ENCODE data around the gene ASIC5.
A peak's percentile ranks its signal among the peaks of the same experiment; 100 is the strongest.

ASIC5 gene

GRCh38 chr4:155832664-155833063, 33.4 kb downstream of the ASIC5 start:
- Histone ChIP-seq H3K4me1 (ENCODE audit: control insufficient read depth, insufficient read depth, low read length, poor library complexity, severe bottlenecking) (no peaks in the 10 kb centered on the region), H3K36me3 (ENCODE audit: control insufficient read depth, insufficient read depth, low read length) (no peaks in the 10 kb centered on the region), H3K27ac (ENCODE audit: low read depth, low read length, severe bottlenecking) (no peak overlapping the region), H3K4me3 (ENCODE audit: extremely low read depth, insufficient read depth, low read length, poor library complexity, severe bottlenecking) (no peak overlapping the region), H3K9me3 (ENCODE audit: control insufficient read depth, low read length) (no peaks in the 10 kb centered on the region)

GRCh38 chr4:155828628-155829027, 37.4 kb downstream of the ASIC5 start:
- Histone ChIP-seq H3K27ac (ENCODE audit: low read depth, low read length, severe bottlenecking) (no peak overlapping the region), H3K36me3 (ENCODE audit: control insufficient read depth, insufficient read depth, low read length) (no peaks in the 10 kb centered on the region), H3K9me3 (ENCODE audit: control insufficient read depth, low read length) (no peaks in the 10 kb centered on the region), H3K4me1 (ENCODE audit: control insufficient read depth, insufficient read depth, low read length, poor library complexity, severe bottlenecking) (no peaks in the 10 kb centered on the region), H3K4me3 (ENCODE audit: extremely low read depth, insufficient read depth, low read length, poor library complexity, severe bottlenecking) (no peak overlapping the region)
- no CpG with 5 or more reads among the region's 3 CpGs for WGBS, 2 experiments (ENCODE audit: insufficient coverage in 2 of 2)

GRCh38 chr4:155822572-155822971, 43.5 kb downstream of the ASIC5 start:
- H3K9me3 ChIP-seq (ENCODE audit: control insufficient read depth, low read length), result no peaks in the 10 kb centered on the region
- peak overlapping the region; percentile 41 for H3K27ac ChIP-seq (ENCODE audit: low read depth, low read length, severe bottlenecking)
- 100% methylated on average over 1 of the region's 3 CpGs; no CpG with 5 or more reads in 1 of the 2 experiments for WGBS, 2 experiments (ENCODE audit: insufficient coverage in 2 of 2)
- peaks cover 5% of the 10 kb centered on the region for H3K4me1 ChIP-seq (ENCODE audit: control insufficient read depth, insufficient read depth, low read length, poor library complexity, severe bottlenecking)
- H3K4me3 ChIP-seq (ENCODE audit: extremely low read depth, insufficient read depth, low read length, poor library complexity, severe bottlenecking), result no peak overlapping the region
- H3K36me3 ChIP-seq (ENCODE audit: control insufficient read depth, insufficient read depth, low read length), result no peaks in the 10 kb centered on the region

GRCh38 chr4:155820887-155821518, 45.1 kb downstream of the ASIC5 start:
- no CpG with 5 or more reads among the region's 4 CpGs for WGBS, 2 experiments (ENCODE audit: insufficient coverage in 2 of 2)

GRCh38 chr4:155819066-155819465, 47.0 kb downstream of the ASIC5 start:
- Histone ChIP-seq H3K4me3 (ENCODE audit: extremely low read depth, insufficient read depth, low read length, poor library complexity, severe bottlenecking) (no peak overlapping the region), H3K27ac (ENCODE audit: low read depth, low read length, severe bottlenecking) (no peak overlapping the region), H3K4me1 (ENCODE audit: control insufficient read depth, insufficient read depth, low read length, poor library complexity, severe bottlenecking) (peaks cover 5% of the 10 kb centered on the region), H3K36me3 (ENCODE audit: control insufficient read depth, insufficient read depth, low read length) (no peaks in the 10 kb centered on the region), H3K9me3 (ENCODE audit: control insufficient read depth, low read length) (no peaks in the 10 kb centered on the region)
- 100% methylated on average over 1 of the region's 1 CpG; no CpG with 5 or more reads in 1 of the 2 experiments for WGBS, 2 experiments (ENCODE audit: insufficient coverage in 2 of 2)

More at GRCh38 chr4:155820887-155821518, 45.1 kb downstream of the ASIC5 start:
- no peak overlapping the region for H3K4me3 ChIP-seq (ENCODE audit: extremely low read depth, insufficient read depth, low read length, poor library complexity, severe bottlenecking)
- H3K9me3 ChIP-seq (ENCODE audit: control insufficient read depth, low read length), result no peaks in the 10 kb centered on the region
- H3K27ac ChIP-seq (ENCODE audit: low read depth, low read length, severe bottlenecking), result no peak overlapping the region
- peaks cover 5% of the 10 kb centered on the region for H3K4me1 ChIP-seq (ENCODE audit: control insufficient read depth, insufficient read depth, low read length, poor library complexity, severe bottlenecking)
- no peaks in the 10 kb centered on the region for H3K36me3 ChIP-seq (ENCODE audit: control insufficient read depth, insufficient read depth, low read length)

- peaks cover 5% of the 10 kb centered on the region for H3K4me1 ChIP-seq (ENCODE audit: control insufficient read depth, insufficient read depth, low read length, poor library complexity, severe bottlenecking)
- H3K4me3 ChIP-seq (ENCODE audit: extremely low read depth, insufficient read depth, low read length, poor library complexity, severe bottlenecking), result no peak overlapping the region
- H3K27ac ChIP-seq (ENCODE audit: low read depth, low read length, severe bottlenecking), result no peak overlapping the region
- H3K36me3 ChIP-seq (ENCODE audit: control insufficient read depth, insufficient read depth, low read length), result no peaks in the 10 kb centered on the region
- whole genome bisulfite sequencing, 2 experiments (ENCODE audit: insufficient coverage in 2 of 2), result no CpG with 5 or more reads among the region's 2 CpGs
- no peaks in the 10 kb centered on the region for H3K9me3 ChIP-seq (ENCODE audit: control insufficient read depth, low read length)
Measured at GRCh38 chr4:155818639-155819038, 47.4 kb downstream of the ASIC5 start.

- Histone ChIP-seq H3K4me1 (ENCODE audit: control insufficient read depth, insufficient read depth, low read length, poor library complexity, severe bottlenecking) (no peaks in the 10 kb centered on the region), H3K9me3 (ENCODE audit: control insufficient read depth, low read length) (no peaks in the 10 kb centered on the region), H3K36me3 (ENCODE audit: control insufficient read depth, insufficient read depth, low read length) (no peaks in the 10 kb centered on the region), H3K4me3 (ENCODE audit: extremely low read depth, insufficient read depth, low read length, poor library complexity, severe bottlenecking) (no peak overlapping the region), H3K27ac (ENCODE audit: low read depth, low read length, severe bottlenecking) (no peak overlapping the region)
- 68 to 100% methylated on average over 1 to 2 of the region's 2 CpGs for WGBS, 2 experiments (ENCODE audit: insufficient coverage in 2 of 2)
Measured at GRCh38 chr4:155811083-155811482, 55.0 kb downstream of the ASIC5 start.

GRCh38 chr4:155809835-155810234, 56.2 kb downstream of the ASIC5 start:
- WGBS, 2 experiments (ENCODE audit: insufficient coverage in 2 of 2), result no CpG with 5 or more reads among the region's 1 CpG
- no peaks in the 10 kb centered on the region for H3K9me3 ChIP-seq (ENCODE audit: control insufficient read depth, low read length)
- H3K27ac ChIP-seq (ENCODE audit: low read depth, low read length, severe bottlenecking), result no peak overlapping the region
- no peaks in the 10 kb centered on the region for H3K36me3 ChIP-seq (ENCODE audit: control insufficient read depth, insufficient read depth, low read length)
- H3K4me3 ChIP-seq (ENCODE audit: extremely low read depth, insufficient read depth, low read length, poor library complexity, severe bottlenecking), result no peak overlapping the region
- H3K4me1 ChIP-seq (ENCODE audit: control insufficient read depth, insufficient read depth, low read length, poor library complexity, severe bottlenecking), result no peaks in the 10 kb centered on the region

GRCh38 chr4:155807021-155807420, 59.1 kb downstream of the ASIC5 start:
- Histone ChIP-seq H3K4me3 (ENCODE audit: extremely low read depth, insufficient read depth, low read length, poor library complexity, severe bottlenecking) (no peak overlapping the region), H3K27ac (ENCODE audit: low read depth, low read length, severe bottlenecking) (no peak overlapping the region), H3K36me3 (ENCODE audit: control insufficient read depth, insufficient read depth, low read length) (no peaks in the 10 kb centered on the region), H3K4me1 (ENCODE audit: control insufficient read depth, insufficient read depth, low read length, poor library complexity, severe bottlenecking) (no peaks in the 10 kb centered on the region), H3K9me3 (ENCODE audit: control insufficient read depth, low read length) (no peaks in the 10 kb centered on the region)
- whole genome bisulfite sequencing, 2 experiments (ENCODE audit: insufficient coverage in 2 of 2), result no CpG with 5 or more reads among the region's 1 CpG

GRCh38 chr4:155805016-155805415, 61.1 kb downstream of the ASIC5 start:
- Histone ChIP-seq H3K36me3 (ENCODE audit: control insufficient read depth, insufficient read depth, low read length) (no peaks in the 10 kb centered on the region), H3K9me3 (ENCODE audit: control insufficient read depth, low read length) (no peaks in the 10 kb centered on the region), H3K4me1 (ENCODE audit: control insufficient read depth, insufficient read depth, low read length, poor library complexity, severe bottlenecking) (no peaks in the 10 kb centered on the region), H3K4me3 (ENCODE audit: extremely low read depth, insufficient read depth, low read length, poor library complexity, severe bottlenecking) (no peak overlapping the region), H3K27ac (ENCODE audit: low read depth, low read length, severe bottlenecking) (no peak overlapping the region)
- WGBS, 2 experiments (ENCODE audit: insufficient coverage in 2 of 2), result no CpG with 5 or more reads among the region's 1 CpG

GRCh38 chr4:155802190-155802959, 63.7 kb downstream of the ASIC5 start:
- Histone ChIP-seq H3K27ac (ENCODE audit: low read depth, low read length, severe bottlenecking) (no peak overlapping the region), H3K4me1 (ENCODE audit: control insufficient read depth, insufficient read depth, low read length, poor library complexity, severe bottlenecking) (no peaks in the 10 kb centered on the region), H3K36me3 (ENCODE audit: control insufficient read depth, insufficient read depth, low read length) (no peaks in the 10 kb centered on the region), H3K9me3 (ENCODE audit: control insufficient read depth, low read length) (no peaks in the 10 kb centered on the region), H3K4me3 (ENCODE audit: extremely low read depth, insufficient read depth, low read length, poor library complexity, severe bottlenecking) (no peak overlapping the region)
- WGBS, 2 experiments (ENCODE audit: insufficient coverage in 2 of 2), result 86 to 89% methylated on average over 8 to 9 of the region's 9 CpGs

All from mesodermal cell (in vitro differentiated cells).